Esophagus squamous epithelium (tissue), 5 donors: ENCODE results near the gene TLK1. TPM values are rescaled to one million over a fixed set of nuclear protein-coding genes. Genes with fewer than 3 reads are reported as not detected.

ENCODE experiments used
- DNase-seq: peaks from one replicate; lab custom pipeline; 2025; lab: John Stamatoyannopoulos, UW
- H3K27ac ChIP-seq, 4 donors: fragments of 200-600 bp; sonication (generic); one replicate each; pipeline ENCODE4 v1.5.1; 2016 to 2019; ENCODE audit warnings: mild to moderate bottlenecking in 1 of 4
- H3K27me3 ChIP-seq, 4 donors: fragments of 200-600 bp; sonication (generic); 1 replicate in 3 of 4; 2 replicates in 1 of 4; pipeline versions ENCODE4 v1.5.1 to v1.6.0; 2017 to 2021; ENCODE audit warnings: antibody characterized with exemption in 1 of 4
- H3K36me3 ChIP-seq, 3 donors: fragments of 200-600 bp; sonication (generic); one replicate each; pipeline ENCODE4 v1.5.1; 2016 to 2019
- H3K4me1 ChIP-seq, 3 donors: fragments of 200-600 bp; sonication (generic); one replicate each; pipeline ENCODE4 v1.5.1; 2017 to 2019
- H3K4me3 ChIP-seq, 4 donors: fragments of 200-600 bp; sonication (generic); 1 replicate in 3 of 4; 2 replicates in 1 of 4; pipeline ENCODE4 v1.5.1; 2016 to 2019; ENCODE audit warnings: mild to moderate bottlenecking in 2 of 4, moderate library complexity in 1 of 4
- H3K9me3 ChIP-seq, 3 donors: fragments of 200-600 bp; sonication (generic); one replicate each; pipeline ENCODE4 v1.5.1; 2016 to 2019
- CTCF ChIP-seq, 6 experiments: fragments of 450-650 bp in 4 of 6; fragments of 200-600 bp in 2 of 6; sonication (generic) in 2 of 6; IDR thresholded peaks; one replicate each; pipeline ENCODE4 v1.5.1; 2016 to 2019; ENCODE audit warnings: antibody characterized with exemption in 6 of 6, mild to moderate bottlenecking in 4 of 6, moderate library complexity in 4 of 6
- POLR2A ChIP-seq, 4 donors: fragments of 450-650 bp; IDR thresholded peaks; one replicate each; pipeline ENCODE4 v1.6.1; 2017; ENCODE audit warnings: antibody characterized with exemption in 4 of 4, mild to moderate bottlenecking in 4 of 4, moderate library complexity in 3 of 4
- WGBS, 2 donors: methylation state at CpG; one replicate each; pipeline ENCODE4 v1.1.5; 2018; 5-methylcytosine and 5-hydroxymethylcytosine counted together
- intact Hi-C: fragments of 100-400 bp; cut with DNase I; formaldehyde crosslinking; loops from one replicate; pipeline ENCODE4 v1.15.0; 2022
- total RNA-seq, 4 donors: library from RNA; depleted of rRNA; stranded (reverse); fragments of >200 nt; gene quantifications; one replicate each; pipeline ENCODE4 v1.1.0, GENCODE V29; 2016
- donor health status: DM: yes; HTN: yes; CAD: no.

TLK1 gene
- 10 to 100 TPM; 11.1 to 24.5 (median 20.0) TPM for total RNA-seq

- no peaks in the 10 kb centered on the region for H3K36me3 ChIP-seq
- WGBS, 2 donors, result 0 to 1% methylated on average over 30 to 40 of the region's 97 CpGs
- H3K4me3 ChIP-seq, result peak within 1 kb of the TSS; percentile 82 to 97 (median 84)
- DNase-seq, result no peak
- intact Hi-C loops, result loop anchor here (10.0 kb wide), 1 partner anchor 186 kb away; no protein-coding TSS in a partner anchor
- no peaks in the 10 kb centered on the region for H3K27me3 ChIP-seq
- peak within 1 kb of the TSS; percentile 93 to 97 (median 96) for H3K27ac ChIP-seq
- H3K4me1 ChIP-seq, result peaks cover 0 to 56% (median 4%) of the 10 kb centered on the region in 3 donors
- TF ChIP-seq POLR2A (IDR thresholded peaks at IDR 0.05), result peak in 2 of 4 donors; percentile 31 to 76
- peak in 1 of 6 experiments; percentile 27 for TF ChIP-seq CTCF (IDR thresholded peaks at IDR 0.05)
- H3K9me3 ChIP-seq, result no peaks in the 10 kb centered on the region
Observed at GRCh38 chr2:171160119-171160955, at the start of gene TLK1. TLK1 (minus strand) TSS chr2:171160893; CDS start chr2:171160428, 465 bp downstream.

- Histone ChIP-seq H3K27me3 (peaks cover 0 to 7% (median 0%) of the 10 kb centered on the region in 4 donors), H3K27ac (no peak overlapping the region), H3K36me3 (no peaks in the 10 kb centered on the region), H3K4me3 (no peak overlapping the region), H3K4me1 (no peaks in the 10 kb centered on the region), H3K9me3 (no peaks in the 10 kb centered on the region)
- TF ChIP-seq CTCF (IDR thresholded peaks at IDR 0.05) (no peak), POLR2A (IDR thresholded peaks at IDR 0.05) (no peak)
- intact Hi-C loops, result no loop called here
- no peak for DNase-seq
- 83 to 84% methylated on average over 9 of the region's 9 CpGs for WGBS, 2 donors
Observed at GRCh38 chr2:171210216-171210863, 49.6 kb upstream of the TLK1 start.

- intact Hi-C loops, result no loop called here
- Histone ChIP-seq H3K9me3 (no peaks in the 10 kb centered on the region), H3K27me3 (peaks cover 0 to 7% (median 0%) of the 10 kb centered on the region in 4 donors), H3K36me3 (no peaks in the 10 kb centered on the region), H3K27ac (no peak overlapping the region), H3K4me1 (no peaks in the 10 kb centered on the region), H3K4me3 (no peak overlapping the region)
- no peak for TF ChIP-seq CTCF (IDR thresholded peaks at IDR 0.05)
- no peak for TF ChIP-seq POLR2A (IDR thresholded peaks at IDR 0.05)
- no peak for DNase-seq
Observed at GRCh38 chr2:171208657-171209056, 48.0 kb upstream of the TLK1 start.

GRCh38 chr2:171206422-171207115 lies 45.9 kb upstream of the TLK1 start:
- Histone ChIP-seq H3K4me1 (no peaks in the 10 kb centered on the region), H3K27me3 (peaks cover 0 to 2% (median 0%) of the 10 kb centered on the region in 4 donors), H3K27ac (no peak overlapping the region), H3K4me3 (no peak overlapping the region), H3K36me3 (no peaks in the 10 kb centered on the region), H3K9me3 (no peaks in the 10 kb centered on the region)
- intact Hi-C loops, result no loop called here
- no peak for DNase-seq
- 89 to 92% methylated on average over 2 of the region's 2 CpGs for WGBS, 2 donors
- TF ChIP-seq CTCF (IDR thresholded peaks at IDR 0.05) (no peak), POLR2A (IDR thresholded peaks at IDR 0.05) (no peak)
